Sigmoid colon (tissue), 7 donors: ENCODE data around the gene BDP1. TPM values are rescaled to one million over a fixed set of nuclear protein-coding genes. Genes with fewer than 3 reads are reported as not detected.
"Not testable (repeated sequence)": the region's sequence is repeated elsewhere in the genome, so short reads cannot be mapped to it uniquely, and the experiment has no call there.

ENCODE experiments used
- DNase-seq: peaks from one replicate; pipeline ENCODE4 v3.0.0-alpha.2; 2019
- H3K27ac ChIP-seq, 4 donors: fragments of 200-600 bp; sonication (generic); one replicate each; pipeline ENCODE4 v1.5.1; 2016 to 2019; ENCODE audit warnings: mild to moderate bottlenecking in 1 of 4
- H3K27me3 ChIP-seq, 3 donors: fragments of 200-600 bp; sonication (generic); one replicate each; pipeline ENCODE4 v1.5.1; 2019; ENCODE audit warnings: mild to moderate bottlenecking in 1 of 3
- H3K36me3 ChIP-seq, 4 donors: fragments of 200-600 bp; sonication (generic); one replicate each; pipeline ENCODE4 v1.5.1; 2016 to 2019
- H3K4me1 ChIP-seq, 4 donors: fragments of 200-600 bp; sonication (generic); one replicate each; pipeline ENCODE4 v1.5.1; 2017 to 2019
- H3K4me3 ChIP-seq, 4 donors: fragments of 200-600 bp; sonication (generic); one replicate each; pipeline ENCODE4 v1.5.1; 2017 to 2019; ENCODE audit warnings: mild to moderate bottlenecking in 2 of 4, moderate library complexity in 1 of 4
- H3K9me3 ChIP-seq, 4 donors: fragments of 200-600 bp in 3 of 4; sonication (generic) in 3 of 4; one replicate each; pipeline versions ENCODE4 v1.5.1 to v1.6.1; 2013 to 2019
- EP300 ChIP-seq, 4 donors: sonication (generic); formaldehyde crosslinking; IDR thresholded peaks; one replicate each; pipeline ENCODE4 v1.6.1; 2017; ENCODE audit warnings: antibody characterized with exemption in 4 of 4
- POLR2A ChIP-seq, 2 donors: fragments of 450-650 bp; IDR thresholded peaks; one replicate each; pipeline ENCODE4 v1.6.1; 2016; ENCODE audit warnings: antibody characterized with exemption in 2 of 2, mild to moderate bottlenecking in 2 of 2, moderate library complexity in 2 of 2
- POLR2AphosphoS5 ChIP-seq, 4 donors: sonication (generic); formaldehyde crosslinking; IDR thresholded peaks; one replicate each; pipeline ENCODE4 v1.6.1; 2017; ENCODE audit warnings: antibody characterized with exemption in 4 of 4
- WGBS, 2 donors: extraction: QIAGEN DNeasy Blood & Tissue Kit; methylation state at CpG; one replicate each; pipeline ENCODE4 v1.1.7; 2013; 5-methylcytosine and 5-hydroxymethylcytosine counted together
- intact Hi-C: fragments of 100-400 bp; cut with DNase I; formaldehyde crosslinking; loops from one replicate; pipeline ENCODE4 v1.15.1; 2023
- polyA plus RNA-seq, 3 donors: library from polyadenylated mRNA; stranded (reverse); fragments of 200-250 nt; gene quantifications; one replicate each; pipeline ENCODE4 v1.2.3, GENCODE V29; 2013
- total RNA-seq, 4 donors: library from RNA; depleted of rRNA; stranded (reverse); fragments of >200 nt; gene quantifications; one replicate each; pipeline ENCODE4 v1.1.0, GENCODE V29; 2016
- TF ChIP-seq, protein P1 (sequence below), 4 experiments: fragments of 450-650 bp in 3 of 4; fragments of 200-600 bp in 1 of 4; IDR thresholded peaks; one replicate each; pipeline ENCODE4 v1.5.1; 2016 to 2019; ENCODE audit warnings: antibody characterized with exemption in 4 of 4, mild to moderate bottlenecking in 3 of 4, moderate library complexity in 2 of 4
- donor health status: healthy with polysubstance abuse.
- donor health status: Bipolar disorder and iron deficiency.
- donor health status: healthy.

BDP1 gene
- total and polyA plus RNA-seq, 7 donors: 4.8 to 33.0 (median 26.6) TPM

DNA sequence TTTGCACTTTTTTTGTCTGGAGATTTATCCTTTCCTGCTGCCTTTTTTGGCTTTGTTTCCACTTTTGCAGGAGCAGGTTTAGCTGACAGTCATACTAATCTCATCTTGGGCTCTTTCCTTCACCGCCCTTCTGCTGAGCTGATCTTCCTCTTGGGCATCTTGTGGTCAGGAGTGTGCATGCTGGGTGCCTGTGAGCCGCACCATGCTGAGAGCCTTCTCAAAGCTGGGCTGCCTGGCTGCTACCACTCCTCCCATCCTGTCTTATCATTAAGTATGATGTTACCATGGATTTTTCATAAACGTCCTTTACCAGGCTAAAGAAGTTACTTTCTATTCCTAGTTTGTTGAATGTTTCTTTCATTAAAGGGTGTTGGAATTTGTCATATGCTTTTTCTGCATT is 82.2 kb downstream of the BDP1 start:
- H3K4me3 ChIP-seq: no peak overlapping the region
- no peak overlapping the region for H3K27ac ChIP-seq
- TF ChIP-seq, protein P1, sequence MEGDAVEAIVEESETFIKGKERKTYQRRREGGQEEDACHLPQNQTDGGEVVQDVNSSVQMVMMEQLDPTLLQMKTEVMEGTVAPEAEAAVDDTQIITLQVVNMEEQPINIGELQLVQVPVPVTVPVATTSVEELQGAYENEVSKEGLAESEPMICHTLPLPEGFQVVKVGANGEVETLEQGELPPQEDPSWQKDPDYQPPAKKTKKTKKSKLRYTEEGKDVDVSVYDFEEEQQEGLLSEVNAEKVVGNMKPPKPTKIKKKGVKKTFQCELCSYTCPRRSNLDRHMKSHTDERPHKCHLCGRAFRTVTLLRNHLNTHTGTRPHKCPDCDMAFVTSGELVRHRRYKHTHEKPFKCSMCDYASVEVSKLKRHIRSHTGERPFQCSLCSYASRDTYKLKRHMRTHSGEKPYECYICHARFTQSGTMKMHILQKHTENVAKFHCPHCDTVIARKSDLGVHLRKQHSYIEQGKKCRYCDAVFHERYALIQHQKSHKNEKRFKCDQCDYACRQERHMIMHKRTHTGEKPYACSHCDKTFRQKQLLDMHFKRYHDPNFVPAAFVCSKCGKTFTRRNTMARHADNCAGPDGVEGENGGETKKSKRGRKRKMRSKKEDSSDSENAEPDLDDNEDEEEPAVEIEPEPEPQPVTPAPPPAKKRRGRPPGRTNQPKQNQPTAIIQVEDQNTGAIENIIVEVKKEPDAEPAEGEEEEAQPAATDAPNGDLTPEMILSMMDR (IDR thresholded peaks at IDR 0.05): no peak
- TF ChIP-seq POLR2AphosphoS5 (IDR thresholded peaks at IDR 0.05): no peak
- TF ChIP-seq EP300 (IDR thresholded peaks at IDR 0.05): no peak
- TF ChIP-seq POLR2A (IDR thresholded peaks at IDR 0.05): no peak
- WGBS, 2 donors: 89 to 90% methylated on average over 3 of the region's 3 CpGs
- intact Hi-C loops: no loop called here
- peaks cover 0 to 70% (median 23%) of the 10 kb centered on the region in 4 donors for H3K36me3 ChIP-seq
- no peaks in the 10 kb centered on the region for H3K9me3 ChIP-seq
- no peak for DNase-seq
- H3K27me3 ChIP-seq: no peaks in the 10 kb centered on the region
- no peaks in the 10 kb centered on the region for H3K4me1 ChIP-seq

DNA sequence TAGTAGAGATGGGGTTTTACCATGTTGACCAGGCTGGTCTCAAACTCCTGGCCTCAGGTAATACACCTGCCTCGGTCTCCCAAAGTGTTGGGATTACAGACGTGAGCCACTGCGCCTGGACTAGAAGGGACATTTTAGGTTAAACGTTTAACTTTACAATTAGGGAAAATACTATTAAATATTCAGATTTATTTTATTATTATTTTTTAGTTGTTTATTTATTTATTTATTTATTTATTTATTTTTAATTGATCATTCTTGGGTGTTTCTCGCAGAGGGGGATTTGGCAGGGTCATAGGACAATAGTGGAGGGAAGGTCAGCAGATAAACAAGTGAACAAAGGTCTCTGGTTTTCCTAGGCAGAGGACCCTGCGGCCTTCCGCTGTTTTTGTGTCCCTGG is 95.4 kb downstream of the BDP1 start:
- H3K36me3 ChIP-seq: peaks cover 21 to 90% (median 29%) of the 10 kb centered on the region in 4 donors
- H3K4me1 ChIP-seq, intact Hi-C loops, H3K27ac ChIP-seq, H3K9me3 ChIP-seq, H3K27me3 ChIP-seq, DNase-seq, H3K4me3 ChIP-seq: not testable (repeated sequence)
- 97 to 98% methylated on average over 7 of the region's 7 CpGs for WGBS, 2 donors

DNA sequence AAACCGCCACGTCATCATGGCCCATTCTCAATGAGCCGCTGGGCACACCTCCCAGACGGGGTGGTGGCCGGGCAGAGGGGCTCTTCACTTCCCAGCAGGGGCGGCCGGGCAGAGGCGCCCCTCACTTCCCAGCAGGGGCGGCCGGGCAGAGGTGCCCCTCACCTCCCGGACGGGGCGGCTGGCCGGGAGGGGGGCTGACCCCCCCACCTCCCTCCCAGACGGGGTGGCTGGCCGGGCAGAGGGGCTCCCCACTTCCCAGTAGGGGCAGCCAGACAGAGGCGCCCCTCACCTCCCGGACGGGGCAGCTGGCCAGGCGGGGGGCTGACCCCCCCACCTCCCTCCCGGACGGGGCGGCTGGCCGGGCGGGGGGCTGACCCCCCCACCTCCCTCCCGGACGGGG is 96.1 kb downstream of the BDP1 start:
- H3K4me3 ChIP-seq, H3K27me3 ChIP-seq, DNase-seq, H3K9me3 ChIP-seq, intact Hi-C loops, H3K27ac ChIP-seq, H3K4me1 ChIP-seq: not testable (repeated sequence)
- WGBS, 2 donors: 96 to 98% methylated on average over 20 to 22 of the region's 27 CpGs
- peaks cover 19 to 91% (median 27%) of the 10 kb centered on the region in 4 donors for H3K36me3 ChIP-seq

DNA sequence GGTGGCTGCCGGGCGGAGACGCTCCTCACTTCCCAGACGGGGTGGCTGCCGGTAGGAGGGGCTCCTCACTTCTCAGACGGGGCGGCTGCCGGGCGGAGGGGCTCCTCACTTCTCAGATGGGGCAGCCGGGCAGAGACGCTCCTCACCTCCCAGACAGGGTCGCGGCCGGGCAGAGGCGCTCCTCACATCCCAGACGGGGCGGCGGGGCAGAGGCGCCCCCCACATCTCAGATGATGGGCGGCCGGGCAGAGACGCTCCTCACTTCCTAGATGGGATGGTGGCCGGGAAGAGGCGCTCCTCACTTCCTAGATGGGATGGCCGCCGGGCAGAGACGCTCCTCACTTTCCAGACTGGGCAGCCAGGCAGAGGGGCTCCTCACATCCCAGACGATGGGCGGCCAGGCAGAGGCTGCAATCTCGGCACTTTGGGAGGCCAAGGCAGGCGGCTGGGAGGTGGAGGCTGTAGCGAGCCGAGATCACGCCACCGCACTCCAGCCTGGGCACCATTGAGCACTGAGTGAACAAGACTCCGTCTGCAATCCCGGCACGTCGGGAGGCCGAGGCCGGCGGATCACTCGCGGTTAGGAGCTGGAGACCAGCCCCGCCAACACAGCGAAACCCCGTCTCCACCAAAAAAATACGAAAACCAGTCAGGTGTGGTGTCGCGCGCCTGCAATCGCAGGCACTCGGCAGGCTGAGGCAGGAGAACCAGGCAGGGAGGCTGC is 96.7 kb downstream of the BDP1 start:
- DNase-seq, H3K27ac ChIP-seq, H3K4me3 ChIP-seq, intact Hi-C loops, H3K4me1 ChIP-seq, H3K9me3 ChIP-seq, H3K27me3 ChIP-seq: not testable (repeated sequence)
- H3K36me3 ChIP-seq: peaks cover 14 to 91% (median 26%) of the 10 kb centered on the region in 4 donors
- WGBS, 2 donors: 96% methylated on average over 53 of the region's 53 CpGs

DNA sequence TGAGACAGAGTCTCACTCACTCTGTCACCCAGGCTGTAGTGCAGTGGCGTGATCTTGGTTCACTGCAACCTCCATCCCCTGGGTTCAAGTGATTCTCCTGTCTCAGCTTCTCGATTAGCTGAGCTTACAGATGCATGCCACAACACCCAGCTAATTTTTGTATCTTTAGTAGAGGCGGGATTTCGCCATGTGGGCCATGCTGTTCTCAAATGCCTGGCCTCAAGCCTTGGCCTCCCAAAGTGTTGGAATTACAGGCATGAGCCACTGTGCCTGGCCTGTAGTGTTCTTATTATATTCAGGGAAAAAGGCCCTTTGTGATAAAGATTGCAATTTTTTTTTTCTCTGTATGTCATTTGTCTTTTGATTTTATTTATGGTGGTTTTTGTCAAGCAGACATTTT is 107.7 kb downstream of the BDP1 start:
- Histone ChIP-seq H3K36me3 (peaks cover 7 to 85% (median 25%) of the 10 kb centered on the region in 4 donors), H3K4me1 (no peaks in the 10 kb centered on the region), H3K27me3 (no peaks in the 10 kb centered on the region), H3K4me3 (no peak overlapping the region), H3K9me3 (no peaks in the 10 kb centered on the region), H3K27ac (no peak overlapping the region)
- TF ChIP-seq, protein P1 (IDR thresholded peaks at IDR 0.05): no peak
- no peak for TF ChIP-seq EP300 (IDR thresholded peaks at IDR 0.05)
- 96 to 97% methylated on average over 4 of the region's 4 CpGs for WGBS, 2 donors
- DNase-seq: no peak
- intact Hi-C loops: no loop called here

DNA sequence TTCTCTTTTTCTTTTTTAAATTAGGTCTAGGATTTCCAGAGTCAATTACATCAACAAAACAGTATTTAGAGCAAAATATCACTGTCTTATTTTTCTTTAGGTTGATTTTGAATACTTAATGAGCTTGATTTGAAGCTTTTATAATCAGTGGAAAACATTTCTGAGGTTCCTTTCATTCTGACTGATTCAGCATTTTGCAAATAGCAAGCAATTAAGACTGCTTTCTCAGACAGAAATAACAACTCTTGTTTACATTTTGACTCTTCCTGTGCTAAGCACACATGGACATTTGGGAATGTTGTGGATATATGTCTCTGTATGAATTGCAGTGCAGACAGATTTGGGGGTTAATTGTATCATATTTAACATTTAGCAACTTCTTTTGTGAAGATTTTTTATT is 109.4 kb downstream of the BDP1 start:
- Histone ChIP-seq H3K9me3 (no peaks in the 10 kb centered on the region), H3K27me3 (no peaks in the 10 kb centered on the region), H3K36me3 (peaks cover 7 to 73% (median 23%) of the 10 kb centered on the region in 4 donors), H3K4me3 (no peak overlapping the region), H3K4me1 (no peaks in the 10 kb centered on the region), H3K27ac (no peak overlapping the region)
- intact Hi-C loops: no loop called here
- DNase-seq: no peak
- TF ChIP-seq, protein P1 (IDR thresholded peaks at IDR 0.05): no peak
- TF ChIP-seq POLR2A (IDR thresholded peaks at IDR 0.05): no peak
- no peak for TF ChIP-seq POLR2AphosphoS5 (IDR thresholded peaks at IDR 0.05)
- TF ChIP-seq EP300 (IDR thresholded peaks at IDR 0.05): no peak
